Measurements from ENCODE around the gene PER3.
"Not testable (repeated sequence)": the region's sequence is repeated elsewhere in the genome, so short reads cannot be mapped to it uniquely, and the experiment has no call there.

The PER3 gene

GRCh38 chr1:7778133-7778628, 5.9 kb upstream of the PER3 start:
- DNase-seq (ENCODE audit: low read depth in 1 of 2, low spot score in 1 of 2) = no peak

- no peak for DNase-seq (ENCODE audit: low read depth in 1 of 2, low spot score in 1 of 2)
Observed at GRCh38 chr1:7780976-7781375, 3.1 kb upstream of the PER3 start.

- no peak for DNase-seq (ENCODE audit: low read depth in 1 of 2, low spot score in 1 of 2)
Observed at GRCh38 chr1:7781501-7781900, 2.6 kb upstream of the PER3 start.

GRCh38 chr1:7781923-7782495, 2.1 kb upstream of the PER3 start:
- DNase-seq (ENCODE audit: low read depth in 1 of 2, low spot score in 1 of 2) = no peak

- DNase-seq (ENCODE audit: low read depth in 1 of 2, low spot score in 1 of 2) = no peak
Observed at GRCh38 chr1:7783178-7783711, 846 bp upstream of the PER3 start.

GRCh38 chr1:7784492-7785071, 491 bp downstream of the PER3 start:
- DNase-seq (ENCODE audit: low read depth in 1 of 2, low spot score in 1 of 2) = no peak

- DNase-seq (ENCODE audit: low read depth in 1 of 2, low spot score in 1 of 2) = no peak
Observed at GRCh38 chr1:7785108-7785507, 1.0 kb downstream of the PER3 start.

GRCh38 chr1:7786795-7787194, 2.7 kb downstream of the PER3 start:
- DNase-seq (ENCODE audit: low read depth in 1 of 2, low spot score in 1 of 2) = no peak

GRCh38 chr1:7789828-7790227, 5.7 kb downstream of the PER3 start:
- no peak for DNase-seq (ENCODE audit: low read depth in 1 of 2, low spot score in 1 of 2)

GRCh38 chr1:7791027-7791426, 6.9 kb downstream of the PER3 start:
- not testable (repeated sequence) for DNase-seq (ENCODE audit: low read depth in 1 of 2, low spot score in 1 of 2)

GRCh38 chr1:7795406-7795805, 11.3 kb downstream of the PER3 start:
- no peak for DNase-seq (ENCODE audit: low read depth in 1 of 2, low spot score in 1 of 2)

GRCh38 chr1:7805460-7805859, 21.4 kb downstream of the PER3 start:
- no peak for DNase-seq (ENCODE audit: low read depth in 1 of 2, low spot score in 1 of 2)

- DNase-seq (ENCODE audit: low read depth in 1 of 2, low spot score in 1 of 2) = no peak
Observed at GRCh38 chr1:7808253-7808844, 24.3 kb downstream of the PER3 start.

GRCh38 chr1:7809742-7810141, 25.7 kb downstream of the PER3 start:
- DNase-seq (ENCODE audit: low read depth in 1 of 2, low spot score in 1 of 2) = no peak

- DNase-seq (ENCODE audit: low read depth in 1 of 2, low spot score in 1 of 2) = no peak
Observed at GRCh38 chr1:7810395-7810794, 26.3 kb downstream of the PER3 start.

- no peak for DNase-seq (ENCODE audit: low read depth in 1 of 2, low spot score in 1 of 2)
Observed at GRCh38 chr1:7811476-7811875, 27.4 kb downstream of the PER3 start.

GRCh38 chr1:7813677-7814373, 29.7 kb downstream of the PER3 start:
- DNase-seq (ENCODE audit: low read depth in 1 of 2, low spot score in 1 of 2) = no peak

- DNase-seq (ENCODE audit: low read depth in 1 of 2, low spot score in 1 of 2) = no peak
Observed at GRCh38 chr1:7821282-7821681, 37.2 kb downstream of the PER3 start.

- DNase-seq (ENCODE audit: low read depth in 1 of 2, low spot score in 1 of 2) = no peak
Observed at GRCh38 chr1:7824701-7825100, 40.6 kb downstream of the PER3 start.

- DNase-seq (ENCODE audit: low read depth in 1 of 2, low spot score in 1 of 2) = no peak
Observed at GRCh38 chr1:7826363-7826762, 42.3 kb downstream of the PER3 start.

GRCh38 chr1:7827126-7827955, 43.2 kb downstream of the PER3 start:
- DNase-seq (ENCODE audit: low read depth in 1 of 2, low spot score in 1 of 2) = peak in 1 of 2 donors; percentile 20

Data from activated T-helper 1 cell treated with anti-CD3 and anti-CD28 coated beads, Interleukin-2, amount 50 U/mL, for 16 hours (primary cell).